Measurements from ENCODE around the gene TCAP.

DNA sequence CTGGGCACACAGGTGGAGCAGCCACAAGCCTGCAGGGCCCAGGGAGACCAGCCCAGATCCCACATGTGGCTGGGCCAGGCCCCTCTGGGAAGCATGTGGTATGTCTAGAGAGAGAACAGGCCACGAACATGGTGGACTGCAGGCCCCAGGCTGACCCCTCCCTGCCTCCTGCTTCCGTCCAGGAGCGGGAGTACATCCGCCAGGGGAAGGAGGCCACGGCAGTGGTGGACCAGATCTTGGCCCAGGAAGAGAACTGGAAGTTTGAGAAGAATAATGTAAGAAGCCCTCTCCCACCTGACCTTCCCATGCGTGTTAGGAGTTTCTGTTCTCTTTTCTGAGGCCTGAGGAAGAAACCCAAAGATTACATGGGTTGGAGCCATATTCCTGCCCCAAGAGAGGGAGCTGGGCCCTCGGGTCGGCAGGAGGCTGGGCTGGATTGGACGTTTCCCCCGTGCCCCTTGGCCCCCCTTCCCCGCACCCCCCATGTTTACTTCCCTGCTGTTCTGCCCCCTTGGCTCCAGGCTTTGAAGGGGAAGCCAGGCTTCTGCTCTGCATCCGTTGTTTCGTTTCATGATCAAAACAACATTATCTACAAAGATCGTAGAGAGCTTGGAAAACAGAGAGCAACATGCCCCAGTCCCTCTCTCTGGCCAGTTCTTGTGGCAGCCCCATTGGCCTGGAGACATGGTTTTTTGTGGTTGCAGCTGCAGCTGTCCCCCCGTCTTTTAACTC, 5.7 kb upstream of the TCAP start:
- TF ChIP-seq EZH2 (IDR thresholded peaks at IDR 0.05; ENCODE audit: insufficient read depth, poor library complexity, severe bottlenecking) (no peak), EZH2phosphoT487 (IDR thresholded peaks at IDR 0.05; ENCODE audit: insufficient read depth, low read depth) (no peak)

Measured in GM23248 (cell line).